Smooth muscle cell of bladder (primary cell): Measurements from ENCODE around the gene DAZ2. TPM values are rescaled to one million over a fixed set of nuclear protein-coding genes. Genes with fewer than 3 reads are reported as not detected.

Source experiments
- total RNA-seq: library from RNA; depleted of rRNA; stranded (reverse); fragments of >200 nt; gene quantifications from 2 replicates; pipeline ENCODE4 v1.2.3, GENCODE V29; 2014

The DAZ2 gene, protein sequence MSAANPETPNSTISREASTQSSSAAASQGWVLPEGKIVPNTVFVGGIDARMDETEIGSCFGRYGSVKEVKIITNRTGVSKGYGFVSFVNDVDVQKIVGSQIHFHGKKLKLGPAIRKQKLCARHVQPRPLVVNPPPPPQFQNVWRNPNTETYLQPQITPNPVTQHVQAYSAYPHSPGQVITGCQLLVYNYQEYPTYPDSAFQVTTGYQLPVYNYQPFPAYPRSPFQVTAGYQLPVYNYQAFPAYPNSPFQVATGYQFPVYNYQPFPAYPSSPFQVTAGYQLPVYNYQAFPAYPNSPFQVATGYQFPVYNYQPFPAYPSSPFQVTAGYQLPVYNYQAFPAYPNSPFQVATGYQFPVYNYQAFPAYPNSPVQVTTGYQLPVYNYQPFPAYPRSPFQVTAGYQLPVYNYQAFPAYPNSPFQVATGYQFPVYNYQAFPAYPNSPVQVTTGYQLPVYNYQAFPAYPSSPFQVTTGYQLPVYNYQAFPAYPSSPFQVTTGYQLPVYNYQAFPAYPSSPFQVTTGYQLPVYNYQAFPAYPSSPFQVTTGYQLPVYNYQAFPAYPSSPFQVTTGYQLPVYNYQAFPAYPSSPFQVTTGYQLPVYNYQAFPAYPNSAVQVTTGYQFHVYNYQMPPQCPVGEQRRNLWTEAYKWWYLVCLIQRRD
- not detected in 2 replicates for total RNA-seq

GRCh38 chrY:23219233-23219632 lies at the start of gene DAZ2:
Gene DAZ2 (plus strand): TSS chrY:23219533. CDS start chrY:23219741, 208 bp downstream.

GRCh38 chrY:23198908-23199307 lies 20.4 kb upstream of the DAZ2 start, which contains the start of gene DAZ1:
Gene DAZ1 (minus strand): TSS chrY:23199008. CDS start chrY:23198800, 208 bp downstream.

Other genes starting within 250 kb of the DAZ2 start
- not detected in 2 replicates for gene BPY2, start 235.3 kb upstream of the DAZ2 start, total RNA-seq
- not detected in 2 replicates for gene DAZ1, start 20.5 kb upstream of the DAZ2 start, total RNA-seq